OCI-LY1 (cell line): Measurements from ENCODE around the gene PIKFYVE.

Experiments used
- H2AFZ ChIP-seq: fragments of 200-600 bp; sonication (generic), shearing (Covaris generic); 2 replicates; pipeline ENCODE4 v1.6.0; 2014; ENCODE audit warnings: antibody characterized with exemption, mild to moderate bottlenecking, low read length
- H3F3A ChIP-seq: fragments of 200-600 bp; sonication (generic), shearing (Covaris generic); 2 replicates; pipeline ENCODE4 v1.6.0; 2014; ENCODE audit warnings: mild to moderate bottlenecking, antibody characterized with exemption, low read length, moderate library complexity; ENCODE audit not compliant: insufficient read depth
- H3K27ac ChIP-seq: fragments of 200-600 bp; sonication (generic); 2 replicates; pipeline ENCODE4 v1.5.1; 2014; ENCODE audit warnings: low read length, mixed run types, mild to moderate bottlenecking, low read depth; ENCODE audit not compliant: poor library complexity, severe bottlenecking
- H3K27me3 ChIP-seq: fragments of 200-600 bp; sonication (generic); 2 replicates; pipeline ENCODE4 v1.6.0; 2014; ENCODE audit warnings: antibody characterized with exemption, mild to moderate bottlenecking, low read length, moderate library complexity; ENCODE audit not compliant: insufficient read depth
- H3K36me3 ChIP-seq: fragments of 200-600 bp; sonication (generic); 2 replicates; pipeline ENCODE4 v1.6.1; 2014; ENCODE audit warnings: mild to moderate bottlenecking, antibody characterized with exemption, low read length, moderate library complexity, mixed read lengths; ENCODE audit not compliant: insufficient read depth
- H3K4me1 ChIP-seq: fragments of 200-600 bp; sonication (generic); 2 replicates; pipeline ENCODE4 v1.5.1; 2014; ENCODE audit warnings: mild to moderate bottlenecking, low read length, moderate library complexity; ENCODE audit not compliant: insufficient read depth, severe bottlenecking
- H3K4me2 ChIP-seq: fragments of 200-600 bp; sonication (generic), shearing (Covaris generic); 2 replicates; pipeline ENCODE4 v1.6.1; 2014; ENCODE audit warnings: low read length
- H3K4me3 ChIP-seq: fragments of 200-600 bp; sonication (generic); 2 replicates; pipeline ENCODE4 v1.5.1; 2014; ENCODE audit warnings: low read length, low read depth, mild to moderate bottlenecking, mixed read lengths; ENCODE audit not compliant: poor library complexity, severe bottlenecking
- H3K79me2 ChIP-seq: fragments of 200-600 bp; shearing (Covaris generic); 2 replicates; pipeline ENCODE4 v1.6.1; 2016; ENCODE audit warnings: mixed run types, low read length, mixed read lengths; ENCODE audit not compliant: insufficient read depth
- H3K9ac ChIP-seq: fragments of 200-600 bp; sonication (generic), shearing (Covaris generic); 2 replicates; pipeline ENCODE4 v1.6.1; 2014; ENCODE audit warnings: mild to moderate bottlenecking, low read length, mixed read lengths
- H3K9me2 ChIP-seq: fragments of 200-600 bp; sonication (generic), shearing (Covaris generic); 2 replicates; pipeline ENCODE4 v1.6.1; 2014; ENCODE audit warnings: low read depth, mild to moderate bottlenecking, low read length, mixed read lengths
- H3K9me3 ChIP-seq: fragments of 200-600 bp; shearing (Covaris generic); 2 replicates; pipeline ENCODE4 v1.6.1; 2014; ENCODE audit warnings: low read length, mixed read lengths
- H4K20me1 ChIP-seq: fragments of 200-600 bp; sonication (generic), shearing (Covaris generic); 2 replicates; pipeline ENCODE4 v1.6.0; 2016; ENCODE audit warnings: mild to moderate bottlenecking, low read length; ENCODE audit not compliant: insufficient read depth
- EZH2 ChIP-seq: fragments of 200-600 bp; sonication (generic), shearing (Covaris generic); IDR thresholded peaks from 2 replicates; pipeline ENCODE4 v1.8.0; 2017; ENCODE audit warnings: borderline replicate concordance, mixed run types, mild to moderate bottlenecking, antibody characterized with exemption, low read length, moderate library complexity, mixed read lengths
- TF ChIP-seq, protein P1 (sequence below): fragments of 200-600 bp; sonication (generic), shearing (Covaris generic); IDR thresholded peaks from 2 replicates; pipeline ENCODE4 v1.5.1; 2017; ENCODE audit warnings: mild to moderate bottlenecking, antibody characterized with exemption, low read length, moderate library complexity, mixed read lengths

The PIKFYVE gene

DNA sequence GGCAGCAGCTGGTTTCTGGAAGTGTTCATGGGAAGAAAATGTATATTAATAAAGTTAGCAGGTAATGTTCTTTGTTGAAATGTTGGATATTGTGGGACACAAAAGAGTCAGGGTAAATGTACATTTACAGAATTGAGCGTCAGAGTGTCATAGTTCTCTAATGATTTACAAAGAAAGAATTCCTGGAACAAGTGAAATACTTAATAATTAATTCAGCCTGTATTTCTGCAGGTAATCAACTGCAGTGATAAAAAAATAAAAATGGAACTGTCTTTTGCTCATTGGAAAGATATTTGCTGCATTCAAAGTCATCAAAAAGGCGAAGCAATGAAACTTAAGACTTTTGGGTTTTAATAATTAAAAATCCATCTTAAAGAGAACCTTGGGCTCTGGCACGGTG lies 113.1 kb downstream of the PIKFYVE start:
- H3K79me2 ChIP-seq, result no peaks in the 10 kb centered on the region
- no peak overlapping the region for H3K4me2 ChIP-seq
- no peaks in the 10 kb centered on the region for H4K20me1 ChIP-seq
- no peaks in the 10 kb centered on the region for H3F3A ChIP-seq
- TF ChIP-seq EZH2, result no peak
- TF ChIP-seq, protein P1, sequence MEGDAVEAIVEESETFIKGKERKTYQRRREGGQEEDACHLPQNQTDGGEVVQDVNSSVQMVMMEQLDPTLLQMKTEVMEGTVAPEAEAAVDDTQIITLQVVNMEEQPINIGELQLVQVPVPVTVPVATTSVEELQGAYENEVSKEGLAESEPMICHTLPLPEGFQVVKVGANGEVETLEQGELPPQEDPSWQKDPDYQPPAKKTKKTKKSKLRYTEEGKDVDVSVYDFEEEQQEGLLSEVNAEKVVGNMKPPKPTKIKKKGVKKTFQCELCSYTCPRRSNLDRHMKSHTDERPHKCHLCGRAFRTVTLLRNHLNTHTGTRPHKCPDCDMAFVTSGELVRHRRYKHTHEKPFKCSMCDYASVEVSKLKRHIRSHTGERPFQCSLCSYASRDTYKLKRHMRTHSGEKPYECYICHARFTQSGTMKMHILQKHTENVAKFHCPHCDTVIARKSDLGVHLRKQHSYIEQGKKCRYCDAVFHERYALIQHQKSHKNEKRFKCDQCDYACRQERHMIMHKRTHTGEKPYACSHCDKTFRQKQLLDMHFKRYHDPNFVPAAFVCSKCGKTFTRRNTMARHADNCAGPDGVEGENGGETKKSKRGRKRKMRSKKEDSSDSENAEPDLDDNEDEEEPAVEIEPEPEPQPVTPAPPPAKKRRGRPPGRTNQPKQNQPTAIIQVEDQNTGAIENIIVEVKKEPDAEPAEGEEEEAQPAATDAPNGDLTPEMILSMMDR, result no peak
- H3K27me3 ChIP-seq, result peaks cover 3% of the 10 kb centered on the region; the same call in 1 of the 2 replicates
- no peak overlapping the region for H3K27ac ChIP-seq
- no peaks in the 10 kb centered on the region for H3K4me1 ChIP-seq
- H3K9me3 ChIP-seq, result no peaks in the 10 kb centered on the region
- H3K4me3 ChIP-seq, result no peak overlapping the region
- no peaks in the 10 kb centered on the region for H3K36me3 ChIP-seq
- no peaks in the 10 kb centered on the region for H3K9me2 ChIP-seq
- H3K9ac ChIP-seq, result no peak overlapping the region
- no peak overlapping the region for H2AFZ ChIP-seq

DNA sequence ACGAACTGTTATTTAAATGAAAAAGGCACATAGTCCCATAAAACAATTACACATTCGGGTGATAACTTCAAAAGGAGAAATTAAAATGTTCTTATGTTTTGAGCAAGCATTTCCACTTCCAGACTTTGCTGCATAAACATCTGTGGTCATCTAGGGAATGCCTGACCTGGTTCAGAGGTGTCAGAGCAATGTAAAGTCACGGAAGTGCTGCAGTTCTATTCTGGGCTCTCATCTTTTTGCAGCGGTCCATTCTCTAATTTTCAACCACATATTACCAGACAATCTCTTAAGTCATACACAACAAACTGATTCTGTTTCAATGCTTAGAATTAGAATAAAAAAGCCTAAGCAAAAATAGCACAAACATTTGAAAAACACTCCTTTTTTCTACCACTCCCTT lies 118.6 kb downstream of the PIKFYVE start:
- H2AFZ ChIP-seq, result no peak overlapping the region
- no peaks in the 10 kb centered on the region for H4K20me1 ChIP-seq

DNA sequence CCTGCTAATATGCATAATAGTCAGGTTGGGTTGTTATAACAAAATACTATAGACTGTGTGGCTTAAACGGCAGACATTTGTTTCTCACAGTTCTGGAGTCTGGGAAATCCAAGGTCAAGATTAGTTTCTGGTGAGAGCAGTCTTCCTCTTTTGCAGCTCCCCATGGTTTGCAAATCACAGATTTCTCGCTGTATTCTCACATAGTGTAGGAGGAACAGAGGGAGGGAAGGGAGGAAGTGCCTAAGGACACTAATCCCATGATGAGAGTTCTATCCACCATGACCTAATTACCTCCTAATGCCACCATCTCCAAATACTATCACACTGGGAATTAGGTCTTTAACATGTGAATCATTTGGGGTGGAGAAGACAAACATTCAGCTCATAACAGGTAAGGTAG lies 120.5 kb downstream of the PIKFYVE start:
- H3K36me3 ChIP-seq, result no peaks in the 10 kb centered on the region
- no peaks in the 10 kb centered on the region for H3K79me2 ChIP-seq
- no peak overlapping the region for H2AFZ ChIP-seq
- H3K27me3 ChIP-seq, result peaks cover 3% of the 10 kb centered on the region; the same call in 1 of the 2 replicates
- H3K27ac ChIP-seq, result no peak overlapping the region
- no peak overlapping the region for H3K4me2 ChIP-seq
- H3K4me1 ChIP-seq, result no peaks in the 10 kb centered on the region
- H3F3A ChIP-seq, result no peaks in the 10 kb centered on the region
- H3K9ac ChIP-seq, result no peak overlapping the region
- no peaks in the 10 kb centered on the region for H3K9me3 ChIP-seq
- no peaks in the 10 kb centered on the region for H4K20me1 ChIP-seq
- no peak overlapping the region for H3K4me3 ChIP-seq
- H3K9me2 ChIP-seq, result no peaks in the 10 kb centered on the region
- TF ChIP-seq EZH2, result no peak
- TF ChIP-seq, protein P1, result no peak

More for the DNA sequence above, 118.6 kb downstream of the PIKFYVE start:
- no peaks in the 10 kb centered on the region for H3K79me2 ChIP-seq
- no peak for TF ChIP-seq EZH2
- TF ChIP-seq, protein P1, result no peak
- H3K27me3 ChIP-seq, result peaks cover 3% of the 10 kb centered on the region; the same call in 1 of the 2 replicates
- H3K4me2 ChIP-seq, result no peak overlapping the region
- no peaks in the 10 kb centered on the region for H3K9me3 ChIP-seq
- no peak overlapping the region for H3K9ac ChIP-seq
- no peak overlapping the region for H3K27ac ChIP-seq
- no peaks in the 10 kb centered on the region for H3K36me3 ChIP-seq
- no peaks in the 10 kb centered on the region for H3K4me1 ChIP-seq
- H3F3A ChIP-seq, result no peaks in the 10 kb centered on the region
- H3K4me3 ChIP-seq, result no peak overlapping the region
- H3K9me2 ChIP-seq, result no peaks in the 10 kb centered on the region
